Liver (tissue), 9 donors: ENCODE measurements around the gene CCDC141. TPM values are rescaled to one million over a fixed set of nuclear protein-coding genes. Genes with fewer than 3 reads are reported as not detected.
"Not testable (repeated sequence)": the region's sequence is repeated elsewhere in the genome, so short reads cannot be mapped to it uniquely, and the experiment has no call there.

Experiments used
- DNase-seq: peaks from one replicate; pipeline ENCODE4 v3.0.0-alpha.2; 2017; ENCODE audit warnings: low spot score
- H3K27ac ChIP-seq, 2 donors: one replicate each; pipeline ENCODE4 v1.7.0; 2013; ENCODE audit warnings: inconsistent platforms in 2 of 2, low read length in 2 of 2, control low read depth in 1 of 2, low read depth in 1 of 2, mild to moderate bottlenecking in 1 of 2
- H3K27me3 ChIP-seq, 4 donors: one replicate each; pipeline versions ENCODE4 v1.6.1 to v1.7.0; 2013; ENCODE audit warnings: low read length in 3 of 4, inconsistent platforms in 1 of 4, mild to moderate bottlenecking in 1 of 4, moderate library complexity in 1 of 4; ENCODE audit not compliant: control insufficient read depth in 4 of 4, insufficient read depth in 4 of 4
- H3K36me3 ChIP-seq, 4 donors: one replicate each; pipeline versions ENCODE4 v1.6.1 to v1.7.0; 2013; ENCODE audit warnings: low read length in 3 of 4, mild to moderate bottlenecking in 3 of 4, low read depth in 1 of 4, moderate library complexity in 1 of 4; ENCODE audit not compliant: control insufficient read depth in 4 of 4, insufficient read depth in 3 of 4
- H3K4me1 ChIP-seq, 4 donors: one replicate each; pipeline versions ENCODE4 v1.6.1 to v1.7.0; 2013; ENCODE audit warnings: low read length in 3 of 4, mild to moderate bottlenecking in 3 of 4, moderate library complexity in 1 of 4; ENCODE audit not compliant: control insufficient read depth in 4 of 4, insufficient read depth in 4 of 4
- H3K4me3 ChIP-seq, 3 donors: one replicate each; pipeline versions ENCODE4 v1.6.1 to v1.7.0; 2013; ENCODE audit warnings: low read length in 3 of 3, control low read depth in 1 of 3, low read depth in 1 of 3, mild to moderate bottlenecking in 1 of 3
- H3K9ac ChIP-seq, 2 donors: one replicate each; pipeline ENCODE4 v1.7.0; 2013; ENCODE audit warnings: low read length in 2 of 2, mild to moderate bottlenecking in 2 of 2, moderate library complexity in 2 of 2, control low read depth in 1 of 2, low read depth in 1 of 2
- H3K9me3 ChIP-seq, 4 donors: one replicate each; pipeline versions ENCODE4 v1.6.1 to v1.7.0; 2013; ENCODE audit warnings: low read length in 3 of 4; ENCODE audit not compliant: control insufficient read depth in 4 of 4
- FOXA1 ChIP-seq: IDR thresholded peaks from 2 replicates; pipeline ENCODE4 v1.6.1; 2016; ENCODE audit warnings: antibody characterized with exemption
- FOXA2 ChIP-seq: IDR thresholded peaks from 2 replicates; pipeline ENCODE4 v1.6.1; 2016; ENCODE audit warnings: antibody characterized with exemption
- GABPA ChIP-seq, 2 donors: IDR thresholded peaks in 1 of 2; conservative IDR thresholded peaks in 1 of 2; 2 replicates each; pipeline ENCODE4 v1.6.1; 2016; ENCODE audit warnings: antibody characterized with exemption in 2 of 2, mild to moderate bottlenecking in 1 of 2, moderate library complexity in 1 of 2
- HNF4A ChIP-seq, 2 donors: conservative IDR thresholded peaks; 2 replicates each; pipeline ENCODE4 v1.6.1; 2016; ENCODE audit warnings: antibody characterized with exemption in 2 of 2, mild to moderate bottlenecking in 2 of 2
- HNF4G ChIP-seq: IDR thresholded peaks from 2 replicates; pipeline ENCODE4 v1.6.1; 2016; ENCODE audit warnings: antibody characterized with exemption
- RAD21 ChIP-seq, 2 donors: IDR thresholded peaks; 2 replicates each; pipeline ENCODE4 v1.6.1; 2016; ENCODE audit warnings: antibody characterized with exemption in 2 of 2, mild to moderate bottlenecking in 2 of 2
- RXRA ChIP-seq, 2 donors: IDR thresholded peaks; 2 replicates each; pipeline ENCODE4 v1.6.1; 2017 to 2018; ENCODE audit warnings: antibody characterized with exemption in 2 of 2, mild to moderate bottlenecking in 1 of 2
- SP1 ChIP-seq: IDR thresholded peaks from 2 replicates; pipeline ENCODE4 v1.6.1; 2018; ENCODE audit warnings: antibody characterized with exemption, mild to moderate bottlenecking
- TAF1 ChIP-seq: conservative IDR thresholded peaks from 2 replicates; pipeline ENCODE4 v1.6.1; 2016; ENCODE audit warnings: antibody characterized with exemption, mild to moderate bottlenecking
- YY1 ChIP-seq: IDR thresholded peaks from 2 replicates; pipeline ENCODE4 v1.6.1; 2016; ENCODE audit warnings: antibody characterized with exemption, mild to moderate bottlenecking
- WGBS: extraction: QIAGEN DNeasy Blood & Tissue Kit; methylation state at CpG from one replicate; pipeline ENCODE4 v1.1.7; 2013; 5-methylcytosine and 5-hydroxymethylcytosine counted together
- polyA plus RNA-seq, 2 donors: library from polyadenylated mRNA; stranded (reverse) in 1 of 2; unstranded in 1 of 2; fragments of 200-250 nt in 1 of 2; fragments of >200 nt in 1 of 2; fragmentation: Nextera tagmentation in 1 of 2; extraction: Ambion mirVana in 1 of 2; gene quantifications; one replicate each; pipeline versions ENCODE4 v1.2.1 to v1.2.3, GENCODE V29; 2013 to 2015
- total RNA-seq, 2 donors: library from RNA; depleted of rRNA; stranded (reverse); fragments of >200 nt; gene quantifications; one replicate each; pipeline ENCODE4 v1.2.3, GENCODE V29; 2014
- TF ChIP-seq, protein P1 (sequence below): IDR thresholded peaks from 2 replicates; pipeline ENCODE4 v1.6.1; 2016; ENCODE audit warnings: antibody characterized with exemption
- TF ChIP-seq, protein P2 (sequence below): IDR thresholded peaks from 2 replicates; pipeline ENCODE4 v1.6.1; 2016; ENCODE audit warnings: antibody characterized with exemption
- donor health status: healthy.
- donor health status: healthy.
- donor health status: healthy.
- donor health status: healthy.
- donor health status: healthy.

Gene CCDC141
- total and polyA plus RNA-seq, 4 donors, result 0.05 to 1.0 (median 0.39) TPM

DNA sequence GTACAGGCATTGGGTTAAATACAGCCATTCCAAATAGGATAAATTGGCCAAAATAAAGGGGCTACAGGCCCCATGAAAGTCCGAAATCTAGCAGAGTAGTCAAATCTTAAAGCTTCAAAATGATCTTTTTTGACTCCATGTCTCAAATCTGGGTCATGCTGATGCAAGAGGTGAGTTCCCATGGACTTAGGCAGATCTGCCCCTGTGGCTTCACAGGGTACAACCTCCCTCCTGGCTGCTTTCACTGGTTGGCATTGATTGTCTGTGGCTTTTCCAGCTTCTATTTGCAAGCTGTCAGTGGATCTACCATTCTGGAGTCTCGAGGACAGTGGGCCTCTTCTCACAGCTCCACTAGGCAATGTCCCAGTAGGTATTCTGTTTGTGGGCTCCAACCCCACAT, 56.1 kb downstream of the CCDC141 start:
- H3K9ac ChIP-seq, result no peak overlapping the region
- H3K27ac ChIP-seq, result no peak overlapping the region
- no peaks in the 10 kb centered on the region for H3K27me3 ChIP-seq
- WGBS, result 45% methylated on average over 2 of the region's 2 CpGs
- no peak overlapping the region for H3K4me3 ChIP-seq
- H3K36me3 ChIP-seq, result no peaks in the 10 kb centered on the region
- H3K4me1 ChIP-seq, result peaks cover 0 to 8% (median 0%) of the 10 kb centered on the region in 4 donors
- H3K9me3 ChIP-seq, result no peaks in the 10 kb centered on the region
- DNase-seq, result no peak
- TF ChIP-seq YY1 (no peak), HNF4G (peak; percentile 10), HNF4A (conservative IDR thresholded peaks at IDR 0.05) (peak; percentile 70 to 74), RXRA (IDR thresholded peaks at IDR 0.05) (peak; percentile 24 to 27), SP1 (peak; percentile 18)
- TF ChIP-seq, protein P1, sequence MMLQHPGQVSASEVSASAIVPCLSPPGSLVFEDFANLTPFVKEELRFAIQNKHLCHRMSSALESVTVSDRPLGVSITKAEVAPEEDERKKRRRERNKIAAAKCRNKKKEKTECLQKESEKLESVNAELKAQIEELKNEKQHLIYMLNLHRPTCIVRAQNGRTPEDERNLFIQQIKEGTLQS, result peak; percentile 63
- TF ChIP-seq, protein P2, sequence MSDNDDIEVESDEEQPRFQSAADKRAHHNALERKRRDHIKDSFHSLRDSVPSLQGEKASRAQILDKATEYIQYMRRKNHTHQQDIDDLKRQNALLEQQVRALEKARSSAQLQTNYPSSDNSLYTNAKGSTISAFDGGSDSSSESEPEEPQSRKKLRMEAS, result no peak

GRCh38 chr2:178992719-178993118, 57.2 kb downstream of the CCDC141 start:
- not testable (repeated sequence) for H3K27me3 ChIP-seq, H3K4me1 ChIP-seq, H3K27ac ChIP-seq, H3K9ac ChIP-seq, DNase-seq, H3K9me3 ChIP-seq, H3K4me3 ChIP-seq, H3K36me3 ChIP-seq
- WGBS, result 87% methylated on average over 3 of the region's 3 CpGs

DNA sequence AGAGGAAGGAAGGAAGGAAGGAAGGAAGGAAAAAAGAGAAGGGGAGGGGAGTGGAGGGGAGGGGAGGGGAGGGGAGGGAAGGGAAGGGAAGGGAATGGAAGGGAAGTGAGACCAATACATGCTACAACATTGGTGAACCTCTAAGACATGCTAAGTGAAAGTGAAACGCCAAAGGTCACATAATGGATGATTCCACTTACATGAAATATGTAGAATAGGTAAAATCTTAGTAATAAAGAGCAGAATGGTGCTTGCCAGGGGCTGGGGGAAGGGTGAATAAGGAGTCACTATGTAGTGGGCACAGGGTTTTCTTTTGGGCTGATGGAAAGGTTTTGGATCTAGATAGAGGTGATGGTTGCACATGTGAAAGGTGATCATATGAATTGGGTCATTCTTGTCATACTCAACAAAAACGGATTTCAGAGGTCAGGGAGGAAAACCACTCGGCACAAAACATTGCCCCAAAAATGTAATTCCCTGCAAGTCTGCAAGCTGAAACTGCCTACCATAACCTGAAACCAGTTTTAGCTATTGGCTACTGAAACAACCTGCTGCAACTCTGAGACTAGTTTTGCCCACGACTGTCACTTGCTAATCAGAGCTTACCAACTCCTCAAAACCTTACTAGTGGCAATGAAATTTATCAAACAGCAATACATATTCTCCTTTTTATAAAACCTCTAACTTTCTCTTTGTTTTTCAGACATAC, 59.2 kb downstream of the CCDC141 start:
- TF ChIP-seq HNF4G (no peak), FOXA2 (no peak), GABPA (IDR thresholded peaks at IDR 0.05 in 1 of 2, conservative IDR thresholded peaks at IDR 0.05 in 1 of 2) (no peak), TAF1 (no peak), RXRA (IDR thresholded peaks at IDR 0.05) (no peak), RAD21 (IDR thresholded peaks at IDR 0.05) (no peak), FOXA1 (no peak)
- TF ChIP-seq, protein P1, result no peak
- no peaks in the 10 kb centered on the region for H3K9me3 ChIP-seq
- H3K4me1 ChIP-seq, result peaks cover 0 to 8% (median 0%) of the 10 kb centered on the region in 4 donors
- H3K4me3 ChIP-seq, result no peak overlapping the region
- no peaks in the 10 kb centered on the region for H3K36me3 ChIP-seq
- 59% methylated on average over 4 of the region's 4 CpGs for WGBS
- no peaks in the 10 kb centered on the region for H3K27me3 ChIP-seq
- H3K9ac ChIP-seq, result no peak overlapping the region
- no peak for DNase-seq
- H3K27ac ChIP-seq, result no peak overlapping the region

DNA sequence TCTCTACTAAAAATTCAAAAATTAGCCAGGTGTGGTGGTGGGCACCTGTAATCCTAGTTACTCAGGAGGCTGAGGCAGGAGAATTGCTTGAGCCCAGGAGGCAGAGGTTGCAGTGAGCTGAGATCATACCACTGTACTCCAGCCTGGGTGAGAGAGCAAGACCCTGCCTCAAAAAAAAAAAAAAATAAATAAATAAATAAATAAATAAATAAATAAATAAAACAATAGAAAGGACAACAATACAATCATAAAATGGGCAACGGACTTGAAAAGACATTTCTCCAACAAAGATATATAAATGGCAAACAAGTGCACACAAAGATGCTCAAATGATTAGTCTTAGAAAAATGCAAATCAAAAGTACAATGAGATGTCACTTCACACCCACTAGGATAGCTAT, 60.5 kb downstream of the CCDC141 start:
- not testable (repeated sequence) for H3K4me3 ChIP-seq, H3K9ac ChIP-seq, H3K36me3 ChIP-seq, DNase-seq, H3K27me3 ChIP-seq, H3K27ac ChIP-seq, H3K9me3 ChIP-seq, H3K4me1 ChIP-seq
- 87% methylated on average over 1 of the region's 1 CpG for WGBS

DNA sequence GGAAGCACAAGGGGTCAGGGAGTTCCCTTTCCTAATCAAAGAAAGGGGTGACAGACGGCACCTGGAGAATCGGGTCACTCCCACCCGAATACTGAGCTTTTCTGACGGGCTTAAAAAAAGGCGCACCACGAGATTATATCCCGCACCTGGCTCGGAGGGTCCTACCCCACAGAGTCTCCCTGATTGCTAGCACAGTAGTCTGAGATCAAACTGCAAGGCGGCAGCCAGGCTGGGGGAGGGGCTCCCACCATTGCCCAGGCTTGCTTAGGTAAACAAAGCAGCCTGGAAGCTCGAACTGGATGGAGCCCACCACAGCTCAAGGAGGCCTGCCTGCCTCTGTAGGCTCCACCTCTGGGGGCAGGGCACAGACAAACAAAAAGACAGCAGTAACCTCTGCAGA, 67.3 kb downstream of the CCDC141 start:
- H3K9me3 ChIP-seq, H3K36me3 ChIP-seq, H3K4me3 ChIP-seq, H3K27ac ChIP-seq, DNase-seq, H3K9ac ChIP-seq, H3K27me3 ChIP-seq, H3K4me1 ChIP-seq: not testable (repeated sequence)
- 79% methylated on average over 9 of the region's 10 CpGs for WGBS
